GM21717 (cell line): Measurements from ENCODE around the gene ROR2.

Experiments used
- ATAC-seq: cut with Tn5 transposase; IDR thresholded peaks from one replicate; pipeline ENCODE4 v1.9.1; 2021; ENCODE audit warnings: mild to moderate bottlenecking, moderate library complexity; ENCODE audit not compliant: unreplicated experiment

ROR2 gene

DNA sequence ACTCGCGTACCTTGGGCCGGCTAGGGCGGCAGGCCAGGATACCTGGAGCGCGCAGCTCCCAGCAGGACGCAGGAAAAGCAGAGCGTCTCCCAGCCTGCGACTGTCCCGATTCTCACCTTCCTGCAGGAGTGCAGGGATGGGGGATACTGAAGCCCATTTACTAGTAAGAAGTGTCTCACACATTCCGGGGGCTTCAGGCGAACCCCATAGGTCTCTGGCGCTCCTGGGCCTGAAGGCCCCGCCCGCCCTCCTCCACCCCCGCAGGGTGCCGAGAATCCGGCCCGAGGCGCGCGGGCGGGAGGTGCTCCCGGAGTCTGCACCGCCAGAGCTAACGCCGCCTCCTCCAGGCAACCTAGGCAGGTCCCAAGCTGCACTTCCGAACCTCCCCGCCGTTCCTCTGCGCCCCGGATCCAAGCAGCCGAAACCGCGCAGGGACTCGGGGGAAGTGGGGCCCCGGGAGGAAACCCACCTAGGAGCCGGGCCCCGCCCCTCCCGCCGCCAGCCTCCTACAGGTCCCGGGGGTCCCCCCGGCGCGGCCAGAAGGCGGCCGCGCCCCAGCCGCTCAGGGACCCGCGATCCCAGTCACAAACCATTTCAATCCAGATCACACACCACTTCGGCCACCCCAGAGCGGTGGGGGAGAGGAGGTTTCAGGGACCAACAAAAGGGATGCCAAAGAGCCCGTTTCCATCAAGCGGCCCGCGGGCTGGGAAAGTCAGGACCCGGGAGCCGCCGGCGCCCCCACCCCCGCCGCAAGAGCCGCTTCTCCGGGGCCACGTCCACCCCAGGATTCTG is 1.2 kb downstream of the ROR2 start:
- ATAC-seq, result no peak

- no peak for ATAC-seq
Observed at GRCh38 chr9:91948101-91948596, 1.9 kb downstream of the ROR2 start.

DNA sequence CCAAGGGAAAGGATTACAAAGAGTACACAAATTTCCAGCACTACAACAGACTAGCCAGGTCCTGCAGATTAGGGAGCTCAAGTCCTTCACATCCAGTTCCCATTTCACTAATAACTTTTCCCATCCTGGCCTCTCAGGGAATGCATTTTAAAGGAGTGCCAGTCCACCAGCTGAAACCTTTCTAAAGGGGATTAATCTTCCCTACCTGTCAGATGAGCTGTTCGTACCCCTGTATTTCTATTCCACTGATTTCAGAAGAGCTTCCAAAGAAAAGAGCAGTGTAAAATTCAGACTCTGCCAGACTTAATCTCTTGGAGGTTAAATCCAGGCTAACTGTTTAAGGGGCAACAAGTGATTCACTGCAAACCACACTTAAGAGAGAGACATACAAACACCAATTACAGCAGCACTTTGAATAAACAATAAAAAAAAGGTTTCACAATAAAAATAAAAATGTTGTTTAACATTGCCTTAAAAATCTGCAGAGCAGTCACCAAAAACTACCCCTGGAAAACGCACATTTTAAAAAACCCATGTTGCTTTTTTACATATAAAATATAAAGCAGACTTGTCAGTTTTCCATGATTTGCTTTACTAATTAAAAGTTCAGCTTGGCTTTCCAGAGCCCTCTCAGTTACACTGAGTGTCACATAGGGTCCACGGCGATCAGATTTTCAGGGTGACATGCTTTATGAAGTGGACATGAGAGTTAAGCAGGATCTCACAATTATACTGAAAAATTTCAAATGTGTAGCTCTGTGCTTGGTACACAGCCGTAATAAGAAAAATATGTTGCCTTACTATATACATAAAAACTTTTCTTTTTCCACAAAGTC is 3.2 kb downstream of the ROR2 start:
- ATAC-seq, result no peak

GRCh38 chr9:91946196-91946595 is 3.8 kb downstream of the ROR2 start:
- no peak for ATAC-seq

- no peak for ATAC-seq
Observed at GRCh38 chr9:91945277-91946085, 4.5 kb downstream of the ROR2 start.

DNA sequence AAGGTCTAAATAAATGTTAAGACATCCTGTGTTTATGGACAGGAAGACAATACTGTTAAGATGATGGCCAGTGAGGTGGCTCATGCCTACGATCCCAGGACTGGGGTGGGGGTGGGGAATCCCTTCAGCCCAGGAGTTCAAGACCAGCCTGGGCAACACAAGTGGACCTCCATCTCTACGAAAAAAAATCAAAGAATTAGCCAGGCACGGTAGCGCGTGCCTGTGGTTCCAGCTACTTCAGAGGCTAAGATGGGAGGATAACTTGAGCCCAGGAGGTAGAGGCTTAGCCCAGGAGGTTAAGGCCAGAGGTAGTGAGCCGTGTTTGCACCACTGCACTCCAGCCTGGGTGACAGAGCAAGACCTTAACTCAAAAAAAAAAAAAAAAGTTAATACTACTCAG is 5.3 kb downstream of the ROR2 start:
- ATAC-seq, result no peak

DNA sequence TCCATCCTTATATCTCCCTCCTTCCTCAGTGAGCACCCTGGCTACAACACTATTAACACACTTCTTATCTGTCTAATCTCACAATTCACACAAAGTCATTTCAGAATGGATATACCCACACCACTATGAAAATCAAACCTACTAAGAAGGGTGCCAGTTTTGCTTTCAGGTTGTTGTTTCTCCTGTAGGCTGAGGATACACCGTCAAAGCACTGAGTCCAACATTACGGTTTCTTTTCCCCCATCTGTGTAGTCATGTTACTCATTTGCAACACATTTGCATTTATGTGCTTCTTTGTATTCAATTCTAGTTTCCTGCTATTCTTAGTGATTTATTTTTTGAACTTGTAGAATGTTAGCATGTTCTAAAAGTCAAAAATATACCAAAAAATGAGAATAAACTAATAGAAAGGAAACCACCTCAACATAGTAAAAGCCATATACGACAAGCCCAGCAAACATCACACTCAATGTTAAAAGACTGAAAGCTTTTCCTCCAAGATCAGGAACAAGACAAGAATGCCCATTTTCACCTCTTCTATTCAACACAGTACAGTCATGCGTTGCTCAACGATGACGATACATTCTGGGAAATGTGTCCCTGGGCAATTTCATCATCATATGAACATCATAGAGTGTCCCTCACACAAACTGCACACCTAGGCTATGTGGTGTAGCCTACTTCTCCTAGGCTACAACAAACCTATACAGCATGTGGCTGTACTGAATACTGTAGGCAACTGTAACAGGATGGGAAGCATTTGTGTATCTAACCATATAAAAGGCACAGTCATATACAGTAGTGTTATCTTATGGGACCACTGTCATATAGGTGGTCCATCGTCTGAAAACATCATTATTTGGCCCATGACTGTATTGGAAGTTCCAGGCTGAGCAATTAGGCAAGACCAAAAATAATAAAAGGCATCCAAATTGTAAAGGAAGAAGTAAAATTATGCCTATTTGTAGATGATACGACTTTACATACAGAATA is 6.3 kb downstream of the ROR2 start:
- no peak for ATAC-seq

- no peak for ATAC-seq
Observed at GRCh38 chr9:91942201-91942600, 7.8 kb downstream of the ROR2 start.

GRCh38 chr9:91939978-91940377 is 10.1 kb downstream of the ROR2 start:
- no peak for ATAC-seq

DNA sequence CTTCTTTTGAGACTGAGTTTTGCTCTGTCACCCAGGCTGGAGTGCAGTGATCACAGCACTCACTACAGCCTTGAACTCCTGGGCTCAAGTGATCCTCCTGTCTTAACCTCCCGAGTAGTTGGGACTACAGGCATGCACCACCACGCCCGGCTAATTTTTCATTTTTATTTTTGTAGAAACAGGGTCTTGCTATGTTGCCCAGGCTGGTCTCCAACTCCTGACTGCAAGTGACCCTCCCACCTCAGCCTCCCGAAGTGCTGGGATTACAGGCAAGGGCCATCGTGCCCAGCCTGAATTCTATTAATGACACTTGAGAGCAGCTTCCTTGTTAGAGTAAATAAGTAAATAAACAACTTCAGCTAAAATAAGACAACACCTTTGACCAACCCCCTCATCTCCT is 12.3 kb downstream of the ROR2 start:
- ATAC-seq, result no peak

DNA sequence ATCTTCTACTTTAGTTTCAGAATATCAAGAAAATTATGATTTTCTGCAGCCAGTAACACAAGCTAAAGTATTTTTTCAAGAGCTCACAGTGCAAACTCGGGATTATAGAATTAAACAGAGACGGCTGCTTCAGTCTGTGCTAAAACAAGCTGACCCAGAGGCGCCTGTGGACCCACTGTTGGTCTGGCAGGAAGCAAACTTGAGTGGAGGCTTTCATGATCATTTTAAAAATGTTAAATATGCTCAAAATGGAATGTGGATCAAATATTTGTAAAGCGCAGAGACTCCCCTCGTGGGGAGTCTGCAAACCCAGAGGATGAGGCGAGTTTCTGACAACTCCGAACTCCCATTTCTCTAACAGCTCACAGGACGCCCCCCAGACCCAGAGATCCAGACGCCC is 13.0 kb downstream of the ROR2 start:
- ATAC-seq, result no peak

DNA sequence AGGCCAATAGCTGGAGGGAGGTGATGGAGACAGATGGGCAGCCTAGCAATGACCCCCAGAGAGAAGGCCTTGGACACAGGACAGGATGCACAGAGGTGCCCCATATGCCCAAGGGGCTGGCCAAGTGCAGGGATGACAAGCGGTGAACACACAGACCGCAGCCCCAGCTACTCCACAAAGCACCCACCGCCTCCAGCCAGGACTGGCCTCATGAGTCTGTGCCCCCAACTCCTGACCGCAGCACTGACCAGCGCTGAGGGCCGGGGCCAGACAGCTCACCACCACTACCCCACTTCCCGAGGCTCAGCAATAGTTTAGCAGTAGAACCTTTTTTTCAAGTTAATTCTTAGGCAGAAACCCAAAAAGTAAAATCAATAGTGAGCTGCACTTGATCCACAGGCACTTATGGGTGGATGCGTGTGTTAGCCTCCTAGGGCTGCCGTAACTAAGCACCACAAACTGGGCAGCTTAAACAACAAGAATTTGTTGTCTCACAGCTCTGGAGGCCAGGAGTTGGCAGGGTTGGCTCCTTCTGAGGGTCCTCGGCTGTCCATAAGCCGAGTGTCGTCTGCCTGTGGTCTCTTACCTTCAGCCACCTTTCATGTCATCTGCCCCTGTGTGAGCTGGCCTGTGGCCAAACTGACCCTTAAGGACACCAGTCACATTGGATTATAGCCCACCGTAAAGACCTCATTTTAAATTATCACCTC is 14.1 kb downstream of the ROR2 start:
- ATAC-seq, result no peak

- ATAC-seq, result no peak
Observed at GRCh38 chr9:91935066-91935749, 14.8 kb downstream of the ROR2 start.

- no peak for ATAC-seq
Observed at GRCh38 chr9:91934654-91935053, 15.4 kb downstream of the ROR2 start.

- ATAC-seq, result no peak
Observed at GRCh38 chr9:91933556-91934352, 16.3 kb downstream of the ROR2 start.

DNA sequence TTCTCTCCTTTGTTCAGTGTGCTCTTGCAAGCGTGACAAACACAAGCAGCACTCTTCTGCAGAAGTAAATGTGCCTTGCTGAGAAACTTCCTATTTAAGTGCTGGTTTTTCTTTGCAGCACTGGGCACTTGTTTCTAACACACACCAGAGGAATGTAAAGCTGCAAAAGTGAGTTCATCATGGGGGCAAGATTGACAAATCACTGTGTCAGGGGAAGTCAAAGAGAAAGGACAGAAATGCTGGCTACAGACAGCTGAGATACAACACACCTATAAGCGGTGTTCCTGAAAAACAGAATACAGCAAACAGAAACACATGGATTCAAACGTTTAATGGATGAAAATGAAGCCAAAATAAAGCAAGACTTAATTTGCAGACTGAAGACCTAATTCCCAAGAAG is 19.6 kb downstream of the ROR2 start:
- no peak for ATAC-seq

- no peak for ATAC-seq
Observed at GRCh38 chr9:91929331-91929730, 20.7 kb downstream of the ROR2 start.

GRCh38 chr9:91927922-91928510 is 22.0 kb downstream of the ROR2 start:
- no peak for ATAC-seq
